ACC112 (cell line): ENCODE data around the gene ASCC1.

Experiments
- H2AFZ ChIP-seq: fragments of 200-600 bp; sonication (generic); one replicate; pipeline ENCODE4 v1.6.0; 2017; ENCODE audit warnings: antibody characterized with exemption, low read length; ENCODE audit not compliant: unreplicated experiment
- H3K27ac ChIP-seq: fragments of 200-600 bp; sonication (generic); 2 replicates; pipeline ENCODE4 v1.5.1; 2014; ENCODE audit warnings: low read depth, mild to moderate bottlenecking, antibody characterized with exemption, low read length, moderate library complexity
- H3K27me3 ChIP-seq: fragments of 200-600 bp; sonication (generic); 2 replicates; pipeline ENCODE4 v1.6.1; 2014; ENCODE audit warnings: mild to moderate bottlenecking, antibody characterized with exemption, low read length, moderate library complexity, mixed read lengths; ENCODE audit not compliant: insufficient read depth
- H3K36me3 ChIP-seq: fragments of 200-600 bp; sonication (generic); 2 replicates; pipeline ENCODE4 v1.6.1; 2016; ENCODE audit warnings: mild to moderate bottlenecking, antibody characterized with exemption, low read length, moderate library complexity, mixed read lengths; ENCODE audit not compliant: insufficient read depth
- H3K4me1 ChIP-seq: fragments of 200-600 bp; sonication (generic); one replicate; pipeline ENCODE4 v1.6.1; 2016; ENCODE audit warnings: low read length, mixed read lengths; ENCODE audit not compliant: insufficient read depth, unreplicated experiment, control insufficient read depth
- H3K4me3 ChIP-seq: fragments of 200-600 bp; sonication (generic); 2 replicates; pipeline ENCODE4 v1.5.1; 2014; ENCODE audit warnings: mild to moderate bottlenecking, low read depth, low read length
- H3K79me2 ChIP-seq: fragments of 200-600 bp; sonication (generic); one replicate; pipeline ENCODE4 v1.6.0; 2016; ENCODE audit warnings: low read length; ENCODE audit not compliant: control insufficient read depth, unreplicated experiment, insufficient read depth

Gene ASCC1

GRCh38 chr10:72126184-72126871 is 89.7 kb downstream of the ASCC1 start:
- no peak overlapping the region for H3K27ac ChIP-seq
- H3K36me3 ChIP-seq: no peaks in the 10 kb centered on the region
- H3K4me3 ChIP-seq: no peak overlapping the region
- no peaks in the 10 kb centered on the region for H3K79me2 ChIP-seq
- H3K27me3 ChIP-seq: no peaks in the 10 kb centered on the region
- H3K4me1 ChIP-seq: peaks cover 5% of the 10 kb centered on the region
- no peak overlapping the region for H2AFZ ChIP-seq

GRCh38 chr10:72124989-72125388 is 91.1 kb downstream of the ASCC1 start:
- H3K36me3 ChIP-seq: no peaks in the 10 kb centered on the region
- peaks cover 5% of the 10 kb centered on the region for H3K4me1 ChIP-seq
- no peaks in the 10 kb centered on the region for H3K79me2 ChIP-seq
- no peak overlapping the region for H3K27ac ChIP-seq
- H3K27me3 ChIP-seq: no peaks in the 10 kb centered on the region
- no peak overlapping the region for H3K4me3 ChIP-seq
- H2AFZ ChIP-seq: no peak overlapping the region

GRCh38 chr10:72124381-72124780 is 91.7 kb downstream of the ASCC1 start:
- Histone ChIP-seq H3K27me3 (no peaks in the 10 kb centered on the region), H2AFZ (no peak overlapping the region), H3K79me2 (no peaks in the 10 kb centered on the region), H3K27ac (no peak overlapping the region), H3K36me3 (no peaks in the 10 kb centered on the region), H3K4me3 (no peak overlapping the region), H3K4me1 (peaks cover 5% of the 10 kb centered on the region)

- Histone ChIP-seq H3K27ac (no peak overlapping the region), H3K27me3 (no peaks in the 10 kb centered on the region), H3K36me3 (no peaks in the 10 kb centered on the region), H3K4me3 (no peak overlapping the region), H2AFZ (no peak overlapping the region), H3K79me2 (no peaks in the 10 kb centered on the region), H3K4me1 (peaks cover 5% of the 10 kb centered on the region)
These were observed 92.5 kb downstream of the ASCC1 start for GRCh38 chr10:72123616-72124015.

- H3K27ac ChIP-seq: no peak overlapping the region
- H3K27me3 ChIP-seq: no peaks in the 10 kb centered on the region
- no peak overlapping the region for H3K4me3 ChIP-seq
- peaks cover 5% of the 10 kb centered on the region for H3K4me1 ChIP-seq
- peaks cover 3% of the 10 kb centered on the region; the same call in 1 of the 2 replicates for H3K36me3 ChIP-seq
- no peaks in the 10 kb centered on the region for H3K79me2 ChIP-seq
- H2AFZ ChIP-seq: no peak overlapping the region
These were observed 93.9 kb downstream of the ASCC1 start for GRCh38 chr10:72122221-72122620.

- Histone ChIP-seq H3K79me2 (no peaks in the 10 kb centered on the region), H3K36me3 (peaks cover 9% of the 10 kb centered on the region; the same call in 1 of the 2 replicates), H3K4me1 (peaks cover 5% of the 10 kb centered on the region), H3K4me3 (no peak overlapping the region), H2AFZ (no peak overlapping the region), H3K27me3 (no peaks in the 10 kb centered on the region), H3K27ac (no peak overlapping the region)
These were observed 94.7 kb downstream of the ASCC1 start for GRCh38 chr10:72121389-72121788.

GRCh38 chr10:72116372-72116771 is 99.7 kb downstream of the ASCC1 start:
- peaks cover 13% of the 10 kb centered on the region; the same call in 1 of the 2 replicates for H3K36me3 ChIP-seq
- H3K27ac ChIP-seq: no peak overlapping the region
- no peaks in the 10 kb centered on the region for H3K27me3 ChIP-seq
- H3K4me3 ChIP-seq: no peak overlapping the region
- H3K79me2 ChIP-seq: no peaks in the 10 kb centered on the region
- H2AFZ ChIP-seq: no peak overlapping the region
- H3K4me1 ChIP-seq: no peaks in the 10 kb centered on the region

GRCh38 chr10:72114706-72115450 is 101.2 kb downstream of the ASCC1 start:
- Histone ChIP-seq H3K36me3 (peaks cover 13% of the 10 kb centered on the region; the same call in 1 of the 2 replicates), H3K27me3 (no peaks in the 10 kb centered on the region), H3K79me2 (no peaks in the 10 kb centered on the region), H3K27ac (no peak overlapping the region), H2AFZ (no peak overlapping the region), H3K4me1 (no peaks in the 10 kb centered on the region), H3K4me3 (no peak overlapping the region)

GRCh38 chr10:72110673-72111401 is 105.2 kb downstream of the ASCC1 start:
- Histone ChIP-seq H3K79me2 (no peaks in the 10 kb centered on the region), H3K27ac (no peak overlapping the region), H2AFZ (no peak overlapping the region), H3K4me1 (peaks cover 7% of the 10 kb centered on the region), H3K4me3 (no peak overlapping the region), H3K36me3 (no peaks in the 10 kb centered on the region), H3K27me3 (no peaks in the 10 kb centered on the region)

- no peak overlapping the region for H2AFZ ChIP-seq
- no peaks in the 10 kb centered on the region for H3K36me3 ChIP-seq
- H3K27ac ChIP-seq: no peak overlapping the region
- no peaks in the 10 kb centered on the region for H3K79me2 ChIP-seq
- H3K4me3 ChIP-seq: no peak overlapping the region
- H3K4me1 ChIP-seq: peaks cover 10% of the 10 kb centered on the region
- H3K27me3 ChIP-seq: no peaks in the 10 kb centered on the region
These were observed 106.4 kb downstream of the ASCC1 start for GRCh38 chr10:72109636-72110157.
